Cardiac muscle cell (in vitro differentiated cells and primary cell): ENCODE data around the gene ACP6. TPM values are rescaled to one million over a fixed set of nuclear protein-coding genes. Genes with fewer than 3 reads are reported as not detected.
"Not testable (repeated sequence)": the region's sequence is repeated elsewhere in the genome, so short reads cannot be mapped to it uniquely, and the experiment has no call there.

Experiments used
- DNase-seq, 2 donors: peaks; one replicate each; pipeline versions ENCODE4 v3.0.0 to v3.0.0-alpha.2; 2010 to 2017; ENCODE audit warnings: low read depth in 1 of 2, low spot score in 1 of 2
- H3K27ac ChIP-seq: fragments of 200-600 bp; sonication (generic); 2 replicates; pipeline ENCODE4 v1.5.1; 2016
- H3K27me3 ChIP-seq: fragments of 200-600 bp; sonication (generic); 2 replicates; pipeline ENCODE4 v1.6.0; 2016; ENCODE audit warnings: control low read depth
- H3K36me3 ChIP-seq: fragments of 200-600 bp; sonication (generic); 2 replicates; pipeline ENCODE4 v1.5.1; 2016; ENCODE audit warnings: control low read depth
- H3K4me1 ChIP-seq: fragments of 200-600 bp; sonication (generic); 2 replicates; pipeline ENCODE4 v1.8.1; 2017; ENCODE audit warnings: low read depth, mild to moderate bottlenecking, mixed run types
- H3K4me3 ChIP-seq: fragments of 200-600 bp; sonication (generic); 2 replicates; pipeline ENCODE4 v1.5.1; 2016; ENCODE audit warnings: mild to moderate bottlenecking
- H3K9me3 ChIP-seq: fragments of 200-600 bp; sonication (generic); 2 replicates; pipeline ENCODE4 v1.5.1; 2017; ENCODE audit warnings: low read depth, mild to moderate bottlenecking, control low read depth
- CTCF ChIP-seq: IDR thresholded peaks from 2 replicates; pipeline ENCODE4 v1.5.1; 2012; ENCODE audit warnings: low read depth, mild to moderate bottlenecking, low read length
- polyA plus RNA-seq: library from polyadenylated mRNA; unstranded; fragments of >200 nt; fragmentation: Nextera tagmentation; extraction: Ambion mirVana; gene quantifications from 2 replicates; pipeline ENCODE4 v1.2.1, GENCODE V29; 2016
- total RNA-seq: library from RNA; depleted of rRNA; stranded (reverse); fragments of >200 nt; gene quantifications from 2 replicates; pipeline ENCODE4 v1.2.3, GENCODE V29; 2016

ACP6 gene
- total and polyA plus RNA-seq, 2 experiments from 2014 or later = 45.7 to 73.9 TPM

- peaks cover 60% of the 10 kb centered on the region for H3K36me3 ChIP-seq
- H3K9me3 ChIP-seq = no peaks in the 10 kb centered on the region
- no peaks in the 10 kb centered on the region for H3K27me3 ChIP-seq
- no peak overlapping the region for H3K4me3 ChIP-seq
- peak overlapping the region; percentile 28 for H3K27ac ChIP-seq
- TF ChIP-seq CTCF = no peak
- DNase-seq = peak in 1 of 2 donors; percentile 46
- H3K4me1 ChIP-seq = no peaks in the 10 kb centered on the region
These were observed 47.6 kb downstream of the ACP6 start for GRCh38 chr1:147622731-147623130.

- H3K9me3 ChIP-seq = no peaks in the 10 kb centered on the region
- no peak overlapping the region for H3K4me3 ChIP-seq
- no peaks in the 10 kb centered on the region for H3K4me1 ChIP-seq
- peak in 1 of 2 donors; percentile 29 for DNase-seq
- peaks cover 82% of the 10 kb centered on the region for H3K36me3 ChIP-seq
- TF ChIP-seq CTCF = no peak
- H3K27me3 ChIP-seq = no peaks in the 10 kb centered on the region
- H3K27ac ChIP-seq = no peak overlapping the region
These were observed 49.8 kb downstream of the ACP6 start for GRCh38 chr1:147620543-147620942.

GRCh38 chr1:147619741-147620140 lies 50.6 kb downstream of the ACP6 start:
- TF ChIP-seq CTCF = no peak
- Histone ChIP-seq H3K4me1 (no peaks in the 10 kb centered on the region), H3K36me3 (peaks cover 88% of the 10 kb centered on the region), H3K27me3 (no peaks in the 10 kb centered on the region), H3K9me3 (no peaks in the 10 kb centered on the region), H3K27ac (no peak overlapping the region), H3K4me3 (no peak overlapping the region)
- no peak for DNase-seq

- H3K9me3 ChIP-seq = no peaks in the 10 kb centered on the region
- DNase-seq = no peak
- peaks cover 90% of the 10 kb centered on the region for H3K36me3 ChIP-seq
- H3K4me1 ChIP-seq = no peaks in the 10 kb centered on the region
- H3K27ac ChIP-seq = peak overlapping the region; percentile 57
- no peaks in the 10 kb centered on the region for H3K27me3 ChIP-seq
- no peak for TF ChIP-seq CTCF
- no peak overlapping the region for H3K4me3 ChIP-seq
These were observed 51.6 kb downstream of the ACP6 start for GRCh38 chr1:147618771-147619170.

- TF ChIP-seq CTCF = no peak
- DNase-seq = peak in 1 of 2 donors; percentile 44
- peaks cover 91% of the 10 kb centered on the region for H3K36me3 ChIP-seq
- no peak overlapping the region for H3K4me3 ChIP-seq
- H3K27ac ChIP-seq = peak overlapping the region; percentile 57
- no peaks in the 10 kb centered on the region for H3K4me1 ChIP-seq
- H3K27me3 ChIP-seq = no peaks in the 10 kb centered on the region
- no peaks in the 10 kb centered on the region for H3K9me3 ChIP-seq
These were observed 52.2 kb downstream of the ACP6 start for GRCh38 chr1:147618077-147618569.

GRCh38 chr1:147614966-147615365 lies 55.4 kb downstream of the ACP6 start:
- H3K36me3 ChIP-seq = peaks cover 82% of the 10 kb centered on the region
- not testable (repeated sequence) for H3K4me3 ChIP-seq, H3K9me3 ChIP-seq, H3K27ac ChIP-seq, DNase-seq, H3K4me1 ChIP-seq, H3K27me3 ChIP-seq
